GM19397 (cell line): ENCODE measurements around the gene CFAP65.

ENCODE experiments used
- ATAC-seq: cut with Tn5 transposase; IDR thresholded peaks from one replicate; pipeline ENCODE4 v1.9.1; 2021; ENCODE audit warnings: mild to moderate bottlenecking, moderate library complexity; ENCODE audit not compliant: unreplicated experiment

CFAP65 gene

GRCh38 chr2:218979846-218980734, 61.2 kb downstream of the CFAP65 start:
- ATAC-seq, result peak; percentile 81

- no peak for ATAC-seq
Observed at GRCh38 chr2:218975060-218975777, 66.1 kb downstream of the CFAP65 start.

GRCh38 chr2:218970894-218971293, 70.4 kb downstream of the CFAP65 start:
- ATAC-seq, result no peak

GRCh38 chr2:218964041-218964771, 77.1 kb downstream of the CFAP65 start:
- ATAC-seq, result no peak

- ATAC-seq, result no peak
Observed at GRCh38 chr2:218963601-218964000, 77.7 kb downstream of the CFAP65 start.

- ATAC-seq, result no peak
Observed at GRCh38 chr2:218962859-218963492, 78.3 kb downstream of the CFAP65 start.

- no peak for ATAC-seq
Observed at GRCh38 chr2:218961651-218962570, 79.4 kb downstream of the CFAP65 start.

- no peak for ATAC-seq
Observed at GRCh38 chr2:218961229-218961628, 80.1 kb downstream of the CFAP65 start.

- ATAC-seq, result no peak
Observed at GRCh38 chr2:218960309-218961165, 80.8 kb downstream of the CFAP65 start.

GRCh38 chr2:218959761-218960308, 81.5 kb downstream of the CFAP65 start:
- ATAC-seq, result no peak

GRCh38 chr2:218959141-218959731, 82.1 kb downstream of the CFAP65 start, which contains the start of gene CDK5R2:
TSS of gene CDK5R2 (plus strand) at chr2:218959666. CDS start at chr2:218959821, 155 bp downstream.
- peak; percentile 92 for ATAC-seq

GRCh38 chr2:218958276-218958675, 83.0 kb downstream of the CFAP65 start:
- ATAC-seq, result no peak

- no peak for ATAC-seq
Observed at GRCh38 chr2:218957671-218958070, 83.6 kb downstream of the CFAP65 start.

- no peak for ATAC-seq
Observed at GRCh38 chr2:218956039-218956438, 85.3 kb downstream of the CFAP65 start.

GRCh38 chr2:218954541-218955300, 86.6 kb downstream of the CFAP65 start:
- ATAC-seq, result no peak

- ATAC-seq, result no peak
Observed at GRCh38 chr2:218953366-218953954, 87.9 kb downstream of the CFAP65 start.
